ENCODE measurements around the gene SLC2A9.

- TF ChIP-seq CTCF (IDR thresholded peaks at IDR 0.05 in 4 of 5, conservative IDR thresholded peaks at IDR 0.05 in 1 of 5) (no peak), POLR2A (IDR thresholded peaks at IDR 0.05) (no peak)
Observed at GRCh38 chr4:10053635-10054453, 32.5 kb upstream of the SLC2A9 start.

Measured in gastrocnemius medialis (tissue), 4 donors.